MM.1S (cell line): ENCODE data around the gene PI4K2A.

ENCODE experiments used
- DNase-seq: peaks from one replicate; pipeline ENCODE4 v3.0.0-alpha.2; 2015
- H2AFZ ChIP-seq: fragments of 300-600 bp; sonication (generic); 2 replicates; pipeline ENCODE4 v1.6.0; 2016; ENCODE audit warnings: antibody characterized with exemption, low read length
- H3F3A ChIP-seq: fragments of 300-600 bp; sonication (generic); 2 replicates; pipeline ENCODE4 v1.6.1; 2016; ENCODE audit warnings: mild to moderate bottlenecking, antibody characterized with exemption, low read length, moderate library complexity, mixed read lengths; ENCODE audit not compliant: insufficient read depth
- H3K27ac ChIP-seq: fragments of 300-600 bp; sonication (generic); 2 replicates; pipeline ENCODE4 v1.5.1; 2016; ENCODE audit warnings: mild to moderate bottlenecking, low read length
- H3K27me3 ChIP-seq: fragments of 300-600 bp; sonication (generic); replicated peaks from 2 replicates; pipeline ENCODE4 v1.6.0; 2016; ENCODE audit warnings: low read length; ENCODE audit not compliant: insufficient read depth
- H3K36me3 ChIP-seq: fragments of 300-600 bp; sonication (generic); replicated peaks from 2 replicates; pipeline ENCODE4 v1.6.1; 2016; ENCODE audit warnings: mild to moderate bottlenecking, low read length, mixed read lengths; ENCODE audit not compliant: insufficient read depth
- H3K4me1 ChIP-seq: fragments of 300-600 bp; sonication (generic); 2 replicates; pipeline ENCODE4 v1.6.1; 2016; ENCODE audit warnings: low read length, mixed read lengths
- H3K4me2 ChIP-seq: fragments of 300-600 bp; sonication (generic); 2 replicates; pipeline ENCODE4 v1.6.0; 2016; ENCODE audit warnings: low read depth, low read length
- H3K4me3 ChIP-seq: fragments of 300-600 bp; sonication (generic); 2 replicates; pipeline ENCODE4 v1.5.1; 2016; ENCODE audit warnings: low read length, mixed read lengths
- H3K79me2 ChIP-seq: fragments of 300-600 bp; sonication (generic); 2 replicates; pipeline ENCODE4 v1.6.1; 2016; ENCODE audit warnings: mixed run types, low read length, mixed read lengths
- H3K9ac ChIP-seq: fragments of 300-600 bp; sonication (generic); 2 replicates; pipeline ENCODE4 v1.6.1; 2016; ENCODE audit warnings: low read length, mixed read lengths
- H3K9me2 ChIP-seq: fragments of 300-600 bp; sonication (generic); replicated peaks from 2 replicates; pipeline ENCODE4 v1.6.1; 2016; ENCODE audit warnings: mild to moderate bottlenecking, low read length, mixed read lengths; ENCODE audit not compliant: insufficient read depth
- H3K9me3 ChIP-seq: fragments of 300-600 bp; sonication (generic); replicated peaks from 2 replicates; pipeline ENCODE4 v1.6.1; 2016; ENCODE audit warnings: mild to moderate bottlenecking, low read length, mixed read lengths; ENCODE audit not compliant: insufficient read depth
- H4K20me1 ChIP-seq: fragments of 300-600 bp; sonication (generic); 2 replicates; pipeline ENCODE4 v1.6.1; 2016; ENCODE audit warnings: mild to moderate bottlenecking, low read length, moderate library complexity, mixed read lengths; ENCODE audit not compliant: insufficient read depth
- CTCF ChIP-seq: fragments of 300-600 bp; sonication (generic); IDR thresholded peaks from 2 replicates; pipeline ENCODE4 v1.5.1; 2016; ENCODE audit warnings: antibody characterized with exemption, low read length, mixed read lengths
- EZH2 ChIP-seq: fragments of 300-600 bp; sonication (generic); optimal IDR thresholded peaks from 2 replicates; pipeline ENCODE3; 2017; ENCODE audit warnings: low read depth, mild to moderate bottlenecking, antibody characterized with exemption, low read length, mixed read lengths
- EZH2phosphoT487 ChIP-seq: fragments of 300-600 bp; sonication (generic); IDR thresholded peaks from 2 replicates; pipeline ENCODE4 v1.6.1; 2018; ENCODE audit warnings: antibody characterized with exemption, low read length

PI4K2A gene

GRCh38 chr10:97704341-97704740 lies 63.9 kb downstream of the PI4K2A start:
- no peaks in the 10 kb centered on the region for H3K9me2 ChIP-seq
- TF ChIP-seq EZH2phosphoT487, result no peak
- TF ChIP-seq CTCF, result no peak
- no peak for TF ChIP-seq EZH2
- H3K27me3 ChIP-seq, result no peaks in the 10 kb centered on the region
- H3K79me2 ChIP-seq, result no peaks in the 10 kb centered on the region
- H4K20me1 ChIP-seq, result no peaks in the 10 kb centered on the region
- no peak for DNase-seq
- H3K9ac ChIP-seq, result no peak overlapping the region
- no peak overlapping the region for H2AFZ ChIP-seq
- H3K27ac ChIP-seq, result no peak overlapping the region
- no peaks in the 10 kb centered on the region for H3K36me3 ChIP-seq
- no peak overlapping the region for H3K4me2 ChIP-seq
- no peaks in the 10 kb centered on the region for H3K9me3 ChIP-seq
- H3K4me1 ChIP-seq, result no peaks in the 10 kb centered on the region; the same call in 1 of the 2 replicates
- H3F3A ChIP-seq, result no peaks in the 10 kb centered on the region
- H3K4me3 ChIP-seq, result no peak overlapping the region

DNA sequence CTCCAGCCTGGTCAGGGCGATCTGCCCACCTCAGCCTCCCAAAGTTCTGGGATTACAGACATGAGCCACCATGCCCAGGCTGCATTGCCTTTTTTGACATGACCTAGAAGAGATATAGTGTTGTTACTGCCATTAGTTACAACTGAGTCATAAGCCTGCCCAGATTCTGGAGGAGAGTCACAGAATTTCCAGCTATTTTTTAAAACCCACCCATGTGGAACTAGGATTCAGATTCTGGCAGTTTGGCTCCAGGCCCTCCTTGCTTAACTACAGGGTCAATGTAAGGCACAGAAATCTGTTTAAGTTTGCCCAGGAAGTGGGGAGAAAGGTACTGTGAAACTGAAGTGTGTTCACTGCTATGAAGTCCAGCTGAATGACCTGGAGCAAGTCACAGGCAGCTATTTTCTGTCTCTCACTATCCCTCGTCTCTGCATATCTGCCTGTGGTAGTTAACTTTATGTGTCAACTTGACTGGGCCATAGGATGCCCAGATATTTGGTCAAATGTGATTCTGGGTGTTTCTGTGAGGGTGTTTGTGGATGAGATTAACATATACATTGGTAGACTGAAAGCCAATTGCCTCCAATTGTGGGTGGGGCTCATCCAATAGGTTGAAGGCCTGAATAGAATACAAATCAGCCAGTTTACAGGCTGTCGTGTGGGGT lies 64.7 kb downstream of the PI4K2A start:
- Histone ChIP-seq H3K4me2 (no peak overlapping the region), H3K4me1 (no peaks in the 10 kb centered on the region)
- TF ChIP-seq CTCF (no peak), EZH2phosphoT487 (no peak), EZH2 (no peak)

GRCh38 chr10:97707134-97707861 lies 66.8 kb downstream of the PI4K2A start:
- no peaks in the 10 kb centered on the region for H3K9me3 ChIP-seq
- H3F3A ChIP-seq, result no peaks in the 10 kb centered on the region
- H3K36me3 ChIP-seq, result no peaks in the 10 kb centered on the region
- H3K27ac ChIP-seq, result no peak overlapping the region
- H3K27me3 ChIP-seq, result peaks cover 5% of the 10 kb centered on the region
- TF ChIP-seq EZH2phosphoT487, result no peak
- TF ChIP-seq CTCF, result no peak
- no peak for TF ChIP-seq EZH2
- no peak overlapping the region for H3K4me3 ChIP-seq
- no peak overlapping the region for H2AFZ ChIP-seq
- no peaks in the 10 kb centered on the region for H4K20me1 ChIP-seq
- no peak for DNase-seq
- H3K4me1 ChIP-seq, result no peaks in the 10 kb centered on the region
- no peak overlapping the region for H3K4me2 ChIP-seq
- H3K9me2 ChIP-seq, result no peaks in the 10 kb centered on the region
- H3K79me2 ChIP-seq, result no peaks in the 10 kb centered on the region
- H3K9ac ChIP-seq, result no peak overlapping the region

More for the DNA sequence above, 64.7 kb downstream of the PI4K2A start:
- Histone ChIP-seq H3K27me3 (no peaks in the 10 kb centered on the region), H3K9ac (no peak overlapping the region), H4K20me1 (no peaks in the 10 kb centered on the region), H3K36me3 (no peaks in the 10 kb centered on the region), H3K9me2 (no peaks in the 10 kb centered on the region), H3K4me3 (no peak overlapping the region), H3K27ac (no peak overlapping the region), H3F3A (no peaks in the 10 kb centered on the region), H2AFZ (no peak overlapping the region), H3K79me2 (no peaks in the 10 kb centered on the region), H3K9me3 (no peaks in the 10 kb centered on the region)
- no peak for DNase-seq
